T-helper 22 cell (primary cell): ENCODE results near the gene ATN1.

ENCODE experiments used
- DNase-seq: peaks from one replicate; pipeline ENCODE4 v3.0.0-alpha.2; 2020; ENCODE audit warnings: low read depth

ATN1 gene

DNA sequence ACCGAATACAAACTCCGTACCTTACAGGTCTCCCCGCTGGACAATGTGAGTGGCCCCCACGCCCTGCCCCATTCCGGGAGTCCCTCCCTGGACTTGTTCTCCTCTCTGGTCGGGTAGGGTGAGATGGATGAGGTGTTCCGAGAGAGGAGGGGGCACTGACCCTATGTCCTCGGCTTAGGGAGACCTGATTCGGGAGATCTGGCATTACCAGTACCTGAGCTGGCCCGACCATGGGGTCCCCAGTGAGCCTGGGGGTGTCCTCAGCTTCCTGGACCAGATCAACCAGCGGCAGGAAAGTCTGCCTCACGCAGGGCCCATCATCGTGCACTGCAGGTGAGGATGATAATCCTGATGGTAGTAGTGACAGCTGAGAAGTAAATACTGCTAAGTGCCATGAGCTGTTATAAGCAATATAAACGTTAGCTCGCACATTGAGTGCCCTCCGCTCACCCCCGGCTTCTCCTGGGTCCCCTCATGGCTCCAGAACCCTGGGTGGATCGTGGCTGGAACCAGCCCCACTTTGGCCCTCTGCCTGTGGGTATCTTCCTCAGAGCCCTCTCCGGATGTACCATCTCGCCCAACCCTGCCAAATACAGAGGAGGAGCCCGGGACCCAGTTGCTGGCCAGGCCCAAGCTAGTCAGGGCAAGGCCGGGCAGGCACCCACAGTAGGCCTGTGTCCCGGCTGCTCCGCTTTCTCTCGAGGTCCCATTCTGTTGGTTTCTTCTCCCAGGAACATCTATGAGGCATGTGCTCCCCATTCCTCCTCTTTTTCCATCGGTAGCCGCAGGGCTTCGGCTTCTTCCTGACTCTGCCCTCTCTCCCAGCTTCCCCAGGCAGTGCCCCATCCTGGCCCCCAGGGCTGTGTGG lies 30.2 kb downstream of the ATN1 start:
- no peak for DNase-seq

DNA sequence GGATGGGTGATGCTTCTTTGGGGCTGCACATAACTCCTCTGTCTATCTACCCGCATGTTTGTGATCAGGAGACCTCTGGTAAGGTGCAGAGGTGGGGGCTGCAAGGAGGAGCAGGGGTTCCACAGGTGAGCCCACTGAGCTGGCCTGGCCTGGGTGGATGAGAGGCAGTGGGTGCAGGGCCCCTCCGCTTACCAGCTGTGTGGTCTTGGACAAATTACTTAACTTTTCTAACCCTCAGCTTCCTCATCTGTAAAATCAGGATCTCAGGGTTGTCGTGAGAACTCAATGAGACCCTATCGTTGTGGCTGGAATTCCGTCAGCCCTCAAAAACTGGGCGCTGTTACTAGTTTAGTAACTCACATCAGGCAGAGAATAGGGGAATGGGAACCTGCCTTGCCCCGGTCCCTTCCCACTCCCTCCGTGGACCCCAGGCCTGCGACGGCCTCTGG lies 30.9 kb downstream of the ATN1 start:
- DNase-seq, result no peak

DNA sequence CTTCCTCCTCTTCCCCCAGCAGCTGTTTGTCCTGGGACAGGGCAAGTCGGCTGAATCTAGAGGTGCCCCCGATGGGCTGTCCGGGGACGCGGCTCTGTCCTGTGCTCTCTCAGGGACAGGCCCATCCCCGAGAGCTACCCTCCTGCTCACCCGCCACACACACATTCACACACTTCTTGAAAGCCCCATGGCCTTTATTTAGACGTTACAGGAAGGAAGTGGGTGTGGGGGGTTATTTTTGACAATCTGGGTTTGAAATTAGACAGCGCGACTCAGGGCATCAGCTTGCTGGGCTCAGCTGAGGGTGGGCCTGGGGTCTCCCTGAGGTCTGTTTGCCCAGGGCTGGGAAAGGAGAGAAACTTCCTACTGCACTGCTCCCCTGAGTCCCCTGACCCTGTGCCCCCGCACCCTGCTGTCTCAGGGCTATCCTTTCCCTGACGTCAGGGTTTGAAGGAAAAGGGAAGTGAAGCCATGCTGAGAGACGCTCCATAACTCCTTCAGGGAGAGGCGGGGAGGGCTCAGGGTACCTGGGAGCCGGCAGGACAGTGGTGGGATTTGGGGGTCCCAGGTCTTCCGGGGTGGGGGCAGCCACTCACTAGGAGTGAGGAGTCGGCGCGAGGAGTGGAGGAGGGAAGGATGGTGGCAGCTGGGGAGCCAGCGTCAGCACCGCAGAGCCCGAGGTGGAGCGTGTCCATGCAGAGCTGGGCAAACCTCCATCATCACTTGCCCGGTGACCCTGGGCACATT lies 31.5 kb downstream of the ATN1 start:
- peak; percentile 70 for DNase-seq

DNA sequence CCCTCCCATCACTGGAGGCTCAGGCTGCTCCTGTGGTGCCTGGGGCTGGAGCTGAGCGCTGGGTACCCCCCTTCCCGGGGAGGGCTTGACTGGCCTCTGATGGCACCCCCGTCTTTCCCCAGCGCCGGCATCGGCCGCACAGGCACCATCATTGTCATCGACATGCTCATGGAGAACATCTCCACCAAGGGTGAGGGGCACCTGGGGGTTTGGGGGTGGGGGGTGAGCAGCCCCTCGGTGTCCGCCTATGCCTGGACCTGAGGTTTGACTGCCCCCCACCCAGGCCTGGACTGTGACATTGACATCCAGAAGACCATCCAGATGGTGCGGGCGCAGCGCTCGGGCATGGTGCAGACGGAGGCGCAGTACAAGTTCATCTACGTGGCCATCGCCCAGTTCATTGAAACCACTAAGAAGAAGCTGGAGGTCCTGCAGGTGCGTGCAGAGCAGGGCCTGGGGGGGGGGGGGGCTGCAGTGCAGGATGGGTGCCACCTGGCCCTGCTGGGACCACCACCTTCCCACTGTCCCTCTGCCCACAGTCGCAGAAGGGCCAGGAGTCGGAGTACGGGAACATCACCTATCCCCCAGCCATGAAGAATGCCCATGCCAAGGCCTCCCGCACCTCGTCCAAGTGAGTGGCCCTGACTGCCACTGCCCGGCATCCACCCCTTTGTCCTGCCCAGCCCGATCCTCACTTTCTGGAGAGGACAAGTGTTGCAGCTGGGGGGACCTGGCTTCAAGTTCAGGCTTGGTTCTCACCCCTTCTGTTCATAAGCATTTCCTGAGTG lies 32.2 kb downstream of the ATN1 start:
- no peak for DNase-seq

GRCh38 chr12:6960593-6961277 lies 33.0 kb downstream of the ATN1 start:
- no peak for DNase-seq

DNA sequence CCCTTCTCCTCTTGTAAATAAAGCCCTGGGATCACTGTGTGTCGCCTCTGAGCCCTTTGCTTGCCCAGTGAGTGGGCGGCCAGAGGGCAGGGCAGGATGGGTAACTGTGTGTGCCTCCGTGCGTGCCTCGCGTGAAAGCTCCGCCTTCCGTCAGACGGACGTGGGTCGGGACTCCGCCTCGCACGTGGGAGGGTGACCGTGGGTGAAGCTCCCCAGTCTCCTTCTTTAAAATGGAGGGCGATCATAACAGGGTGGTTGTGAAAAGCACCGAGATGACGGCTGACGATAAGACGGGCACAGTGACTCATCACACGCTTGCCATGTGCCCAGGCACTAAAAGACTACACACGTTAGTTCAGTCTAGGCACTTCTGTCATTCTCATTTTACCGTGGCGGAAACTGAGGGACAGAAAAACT lies 33.5 kb downstream of the ATN1 start:
- DNase-seq, result peak; percentile 92

DNA sequence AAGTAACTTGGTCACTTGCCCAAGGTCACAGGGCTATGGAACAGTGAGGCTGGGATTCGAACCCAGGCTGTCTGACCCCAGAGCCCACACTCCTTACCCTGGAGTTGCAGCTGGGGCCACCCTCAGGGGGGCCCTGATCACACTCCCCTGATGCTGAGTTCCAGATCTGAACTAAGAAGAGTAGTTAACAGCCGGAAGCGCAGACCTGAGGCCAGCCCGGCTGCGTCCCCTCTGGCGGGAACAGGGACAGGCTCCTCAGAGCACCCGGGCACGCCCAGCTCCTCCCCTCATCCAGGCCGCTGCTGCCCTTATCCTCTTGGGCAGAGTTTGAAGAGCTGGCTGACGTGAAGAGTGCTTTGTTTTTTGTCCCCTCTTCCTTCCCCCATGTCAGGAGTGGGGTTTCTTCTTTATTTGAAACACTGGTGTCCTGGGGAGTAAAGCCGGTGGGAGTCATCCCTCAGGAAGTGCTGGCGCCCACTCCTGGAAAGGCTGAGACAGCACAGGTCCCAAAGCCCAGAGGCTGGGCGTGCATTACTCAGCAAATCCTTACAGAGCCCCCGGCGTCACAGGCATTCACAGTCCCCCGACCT lies 34.0 kb downstream of the ATN1 start:
- no peak for DNase-seq

DNA sequence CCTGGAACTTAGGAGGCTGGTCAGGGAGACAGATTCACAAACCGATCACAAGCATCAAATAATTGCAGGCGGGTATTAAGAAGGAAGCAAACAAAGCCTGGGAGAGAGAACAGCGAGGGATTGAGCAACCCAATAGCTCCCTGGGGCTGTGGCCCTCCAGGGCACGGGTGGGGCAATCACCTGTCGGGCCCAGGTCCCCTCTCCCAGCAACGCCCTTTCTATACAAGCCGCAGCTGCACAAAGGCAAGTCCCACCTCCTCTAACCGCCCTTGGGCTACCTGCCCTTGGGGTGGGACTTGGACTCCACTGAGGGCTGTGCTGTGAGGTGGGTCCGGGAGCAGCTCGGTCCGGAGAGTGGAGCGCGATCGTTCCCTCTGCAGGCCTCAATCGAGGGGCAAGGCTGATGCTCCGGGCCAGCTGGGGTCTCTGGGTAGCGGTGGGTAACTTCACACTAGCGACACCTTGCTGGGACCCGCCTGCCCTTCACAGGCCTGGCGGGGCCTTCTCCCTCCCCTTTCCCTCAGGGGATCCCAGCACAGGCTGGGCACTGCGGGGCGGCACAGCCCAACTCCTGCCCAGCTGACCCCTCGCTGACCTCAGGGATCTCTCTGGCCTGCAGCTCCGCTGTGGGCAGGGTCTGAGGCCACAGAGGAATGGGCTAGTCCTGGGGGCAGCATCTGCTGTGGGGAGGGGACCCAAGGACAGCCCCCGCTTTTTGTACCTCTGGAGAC lies 34.7 kb downstream of the ATN1 start:
- no peak for DNase-seq

DNA sequence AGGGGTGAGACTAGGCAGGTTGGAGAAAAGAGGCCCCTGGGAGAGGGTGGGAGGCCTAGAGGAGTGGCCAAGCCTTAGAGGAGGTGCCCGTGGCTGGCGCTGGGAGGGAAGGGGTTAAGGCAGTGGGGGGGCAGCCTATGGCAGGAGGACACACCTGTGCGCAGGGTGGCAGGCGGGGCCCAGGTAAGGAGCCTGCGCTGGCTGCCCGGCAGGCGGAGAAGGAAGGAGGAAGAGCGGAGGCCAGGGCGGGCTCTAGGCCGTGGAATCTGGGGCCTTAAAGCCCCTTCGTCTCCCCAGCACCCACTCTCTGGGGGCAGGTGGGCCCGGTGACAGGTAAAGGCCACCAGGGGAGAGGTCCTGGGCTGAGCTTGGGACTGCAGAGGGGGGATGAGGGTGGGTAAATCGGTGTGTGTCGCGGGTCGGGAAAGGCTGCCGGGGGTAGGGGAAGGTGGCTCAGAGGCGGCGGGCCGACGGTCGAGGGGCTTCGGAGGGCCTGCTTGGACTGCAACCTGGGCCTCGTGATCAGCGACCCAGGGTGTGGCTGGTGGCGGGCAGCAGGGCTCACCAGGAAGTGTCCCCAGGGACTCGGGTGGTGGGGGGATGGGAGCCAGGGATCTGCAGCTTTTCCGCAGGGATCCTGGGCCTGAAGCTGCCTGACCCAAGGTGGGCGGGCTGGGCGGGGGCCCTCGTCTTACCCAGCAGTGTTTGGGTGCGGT lies 35.4 kb downstream of the ATN1 start:
- DNase-seq, result no peak

- DNase-seq, result no peak
Measured at GRCh38 chr12:6963791-6964413, 36.1 kb downstream of the ATN1 start.

DNA sequence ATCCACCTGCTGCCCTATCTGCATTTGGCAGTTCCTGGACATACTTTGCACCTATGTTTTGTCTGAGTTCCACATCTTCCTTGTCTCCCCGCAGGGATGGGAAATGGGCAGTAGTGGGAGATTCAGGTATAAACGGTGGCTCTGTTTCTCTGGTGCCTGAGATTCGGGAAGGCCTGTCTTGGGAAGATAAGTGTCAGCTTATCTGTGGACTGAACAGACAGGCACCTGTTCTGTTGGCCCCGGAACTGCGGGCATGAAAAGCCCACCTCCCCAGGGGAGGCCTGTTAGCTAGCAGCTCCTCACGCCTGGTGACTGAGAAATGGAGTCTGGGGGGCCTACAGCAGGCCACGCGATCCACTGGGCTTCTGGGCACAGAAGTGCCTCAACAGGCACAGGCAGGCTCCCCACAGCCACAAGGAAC lies 36.9 kb downstream of the ATN1 start:
- DNase-seq, result no peak

DNA sequence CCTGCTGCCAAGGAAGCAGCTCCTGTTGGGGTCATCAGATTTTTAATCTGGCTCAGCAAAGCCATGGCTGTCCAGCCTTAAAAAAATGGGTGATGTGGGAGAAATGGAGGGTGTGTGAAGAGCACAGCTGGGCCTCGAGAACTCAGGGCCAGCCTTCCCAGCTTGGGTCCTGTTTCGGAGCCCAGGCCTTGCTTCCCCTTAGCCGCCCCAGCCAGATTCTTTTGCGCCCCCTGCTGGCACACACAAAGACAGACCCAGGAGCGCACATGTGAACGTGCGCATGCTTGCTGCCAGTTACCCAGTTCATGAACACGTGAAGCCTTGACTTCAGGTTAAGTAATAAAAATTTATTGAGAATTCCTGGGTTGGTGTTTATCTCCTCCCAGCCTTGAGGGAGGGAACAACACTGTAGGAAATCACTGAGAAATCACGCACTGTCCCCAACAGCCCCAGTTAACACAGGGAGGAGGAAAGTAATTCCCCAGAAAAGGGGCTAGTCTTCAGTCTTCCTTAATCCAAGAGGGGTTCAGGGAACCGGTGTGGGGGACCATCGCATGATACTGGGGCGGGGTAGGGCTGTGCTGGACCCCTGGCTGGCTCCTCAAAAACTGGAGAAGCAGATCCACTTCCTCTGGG lies 37.4 kb downstream of the ATN1 start:
- DNase-seq, result peak; percentile 69

DNA sequence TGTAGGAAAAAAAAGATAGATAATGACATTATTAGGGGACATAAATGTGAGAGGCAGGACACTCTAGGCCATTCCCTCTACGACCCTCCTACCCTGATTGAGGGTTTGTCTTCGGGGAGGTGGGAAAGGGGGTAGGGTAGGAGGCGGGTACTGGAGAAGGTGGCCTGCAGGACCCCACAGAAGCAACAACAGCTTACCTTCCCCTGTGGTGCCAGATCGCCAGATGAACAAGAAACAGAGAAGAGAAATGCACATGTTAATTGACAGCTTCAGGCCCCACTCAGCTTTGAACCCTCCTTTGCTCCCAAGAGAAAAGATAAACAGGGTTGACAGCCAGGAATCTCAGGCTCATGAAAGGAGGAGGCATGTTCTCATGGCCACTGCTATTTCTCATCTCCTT lies 38.0 kb downstream of the ATN1 start:
- DNase-seq, result no peak

DNA sequence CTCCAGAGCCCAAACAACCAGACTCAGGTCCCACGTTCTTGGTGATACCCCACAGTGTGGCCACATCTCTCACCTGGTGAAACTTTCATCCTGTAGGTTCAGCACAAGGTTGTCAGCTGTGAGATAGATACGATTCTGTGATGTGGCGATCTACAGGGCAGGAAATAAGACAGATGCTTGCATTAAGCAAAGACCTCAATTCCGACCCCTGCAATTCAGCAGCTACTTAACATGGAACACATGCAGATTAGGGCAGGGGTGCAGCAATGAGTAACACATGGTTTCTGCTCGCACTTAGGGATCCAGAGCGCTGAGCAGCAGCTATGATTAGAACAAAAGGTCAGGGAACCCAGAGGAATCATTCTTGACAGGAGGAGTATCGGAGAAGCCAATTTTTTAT lies 38.6 kb downstream of the ATN1 start:
- DNase-seq, result no peak

GRCh38 chr12:6967651-6968100 lies 39.9 kb downstream of the ATN1 start:
- no peak for DNase-seq

GRCh38 chr12:6968426-6968825 lies 40.7 kb downstream of the ATN1 start:
- DNase-seq, result no peak

DNA sequence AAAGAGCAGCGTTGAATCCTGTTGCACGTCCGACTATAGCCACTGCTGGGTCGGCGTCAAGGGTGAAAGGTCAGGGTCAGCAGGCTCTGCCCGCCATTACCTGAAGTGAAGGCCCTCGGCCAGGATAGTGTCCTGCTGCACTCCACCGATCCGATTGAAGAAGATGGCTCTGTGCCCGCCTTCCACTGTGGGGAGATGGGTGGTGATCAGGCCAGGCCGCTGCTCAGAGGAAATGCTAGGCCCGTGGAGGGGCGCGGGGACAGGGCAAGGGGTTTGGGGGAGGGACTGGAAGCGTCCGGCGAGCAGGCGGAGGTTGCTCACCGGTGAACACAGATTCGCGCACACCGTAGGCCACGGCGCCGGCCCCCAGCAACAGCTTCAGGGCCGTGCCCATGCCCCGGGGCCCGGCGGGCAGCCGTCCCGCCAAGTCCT lies 42.4 kb downstream of the ATN1 start:
- no peak for DNase-seq

- no peak for DNase-seq
Measured at GRCh38 chr12:6974180-6974579, 46.4 kb downstream of the ATN1 start.
